HT-29 (cell line): ENCODE measurements around the gene TTC27. TPM values are rescaled to one million over a fixed set of nuclear protein-coding genes. Genes with fewer than 3 reads are reported as not detected.
"Not testable (repeated sequence)": the region's sequence is repeated elsewhere in the genome, so short reads cannot be mapped to it uniquely, and the experiment has no call there.

Source experiments
- DNase-seq: peaks from one replicate; pipeline ENCODE4 v3.0.0-alpha.2; 2015; ENCODE audit warnings: low spot score
- total RNA-seq: library from RNA; depleted of rRNA; stranded (reverse); fragments of >200 nt; shearing (Covaris generic); gene quantifications from 2 replicates; pipeline ENCODE4 v1.2.3, GENCODE V29; 2014; rRNA removed

The TTC27 gene
- total RNA-seq: 8.9 and 10.9 TPM in 2 replicates

GRCh38 chr2:32627814-32628579 lies at the start of gene TTC27:
TSS of gene TTC27 (plus strand) at chr2:32628050. CDS start at chr2:32628293, 243 bp downstream.
- DNase-seq: peak; percentile 96

- DNase-seq: no peak
Observed at GRCh38 chr2:32591669-32592463, 36.0 kb upstream of the TTC27 start.

- DNase-seq: no peak
Observed at GRCh38 chr2:32594573-32594972, 33.3 kb upstream of the TTC27 start.

GRCh38 chr2:32611366-32611765 lies 16.5 kb upstream of the TTC27 start:
- no peak for DNase-seq

GRCh38 chr2:32611771-32612170 lies 16.1 kb upstream of the TTC27 start:
- DNase-seq: no peak

- DNase-seq: no peak
Observed at GRCh38 chr2:32614084-32614483, 13.8 kb upstream of the TTC27 start.

GRCh38 chr2:32617599-32618189 lies 10.2 kb upstream of the TTC27 start:
- DNase-seq: no peak

GRCh38 chr2:32622570-32623310 lies 5.1 kb upstream of the TTC27 start:
- DNase-seq: no peak

- no peak for DNase-seq
Observed at GRCh38 chr2:32623311-32623706, 4.5 kb upstream of the TTC27 start.

GRCh38 chr2:32624812-32625211 lies 3.0 kb upstream of the TTC27 start:
- DNase-seq: no peak

GRCh38 chr2:32626639-32627221 lies 1.1 kb upstream of the TTC27 start:
- no peak for DNase-seq

- DNase-seq: no peak
Observed at GRCh38 chr2:32627441-32627813, 423 bp upstream of the TTC27 start.

GRCh38 chr2:32632089-32632488 lies 4.2 kb downstream of the TTC27 start:
- peak; percentile 45 for DNase-seq

GRCh38 chr2:32633040-32633439 lies 5.2 kb downstream of the TTC27 start:
- DNase-seq: no peak

GRCh38 chr2:32638548-32638947 lies 10.7 kb downstream of the TTC27 start:
- DNase-seq: not testable (repeated sequence)

GRCh38 chr2:32641180-32641579 lies 13.3 kb downstream of the TTC27 start:
- no peak for DNase-seq

GRCh38 chr2:32647180-32647651 lies 19.4 kb downstream of the TTC27 start:
- no peak for DNase-seq

- no peak for DNase-seq
Observed at GRCh38 chr2:32652555-32653209, 24.8 kb downstream of the TTC27 start.

GRCh38 chr2:32656069-32656468 lies 28.2 kb downstream of the TTC27 start:
- DNase-seq: no peak

GRCh38 chr2:32663864-32664263 lies 36.0 kb downstream of the TTC27 start:
- no peak for DNase-seq

- no peak for DNase-seq
Observed at GRCh38 chr2:32666704-32667103, 38.9 kb downstream of the TTC27 start.
